Stomach (tissue), 4 donors: ENCODE measurements around the gene S100A11.

Experiments used
- CTCF ChIP-seq, 7 experiments: fragments of 450-650 bp in 4 of 7; fragments of 200-600 bp in 3 of 7; sonication (generic) in 3 of 7; IDR thresholded peaks; one replicate each; pipeline ENCODE4 v1.5.1; 2016 to 2019; ENCODE audit warnings: antibody characterized with exemption in 7 of 7, control low read depth in 2 of 7, mild to moderate bottlenecking in 1 of 7
- POLR2AphosphoS5 ChIP-seq, 3 donors: sonication (generic); formaldehyde crosslinking; IDR thresholded peaks; one replicate each; pipeline ENCODE4 v1.6.1; 2016; ENCODE audit warnings: antibody characterized with exemption in 3 of 3

DNA sequence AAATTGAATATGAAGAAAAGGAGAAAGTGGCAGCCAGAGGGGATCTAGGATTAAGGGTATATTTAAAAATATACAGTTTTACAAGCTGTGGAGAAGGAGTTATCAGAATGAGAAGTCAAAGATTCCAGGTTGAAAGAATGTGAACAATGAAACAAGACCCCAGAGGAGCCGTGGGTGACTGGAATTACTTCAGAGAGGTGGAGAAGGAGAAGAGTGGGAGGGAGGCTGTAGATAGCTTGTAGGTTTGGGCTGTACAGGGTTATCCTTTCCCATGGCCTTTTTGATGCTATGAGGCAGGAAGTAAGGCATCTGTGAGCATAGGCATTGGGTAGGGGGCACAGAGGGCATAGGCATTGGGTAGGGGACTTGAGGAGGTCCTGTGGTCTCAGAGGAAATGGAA, 5.2 kb upstream of the S100A11 start:
- no peak for TF ChIP-seq POLR2AphosphoS5 (IDR thresholded peaks at IDR 0.05)
- TF ChIP-seq CTCF (IDR thresholded peaks at IDR 0.05): no peak
